ENCODE data around the gene SLC1A7. TPM values are rescaled to one million over a fixed set of nuclear protein-coding genes. Genes with fewer than 3 reads are reported as not detected.

The SLC1A7 gene
- total and polyA plus RNA-seq, 2 experiments from 2014 or later, result not detected

DNA sequence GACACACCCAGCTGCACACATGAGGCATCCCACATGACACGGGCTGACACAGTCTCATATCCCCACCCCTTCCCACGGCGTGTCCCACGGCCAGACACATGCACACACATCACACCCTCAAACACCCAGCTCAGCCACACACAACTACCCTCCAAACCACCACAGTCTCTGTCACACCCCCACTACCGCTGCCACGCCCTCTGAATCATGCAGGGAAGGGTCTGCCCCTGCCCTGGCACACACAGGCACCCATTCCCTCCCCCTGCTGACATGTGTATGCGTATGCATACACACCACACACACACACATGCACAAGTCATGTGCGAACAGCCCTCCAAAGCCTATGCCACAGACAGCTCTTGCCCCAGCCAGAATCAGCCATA is 57.9 kb downstream of the SLC1A7 start:
- no peak overlapping the region for H3K27ac ChIP-seq
- no peaks in the 10 kb centered on the region for H3K79me2 ChIP-seq
- no peaks in the 10 kb centered on the region for H3K27me3 ChIP-seq
- H2AFZ ChIP-seq, result no peak overlapping the region
- H3K9me2 ChIP-seq (replicated peaks; ENCODE audit: insufficient read depth), result no peaks in the 10 kb centered on the region
- no peaks in the 10 kb centered on the region for H4K20me1 ChIP-seq (ENCODE audit: insufficient read depth, poor library complexity, severe bottlenecking)
- no peak overlapping the region for H3K4me2 ChIP-seq
- H3K36me3 ChIP-seq (replicated peaks; ENCODE audit: insufficient read depth, low read depth), result no peaks in the 10 kb centered on the region
- peaks cover 6% of the 10 kb centered on the region for H3K4me1 ChIP-seq (ENCODE audit: insufficient read depth)
- 92% methylated on average over 8 of the region's 8 CpGs for WGBS (ENCODE audit: low lambda C conversion rate, missing lambda C conversion rate)
- TF ChIP-seq CTCF (IDR thresholded peaks at IDR 0.05; ENCODE audit: poor library complexity) (no peak), EZH2phosphoT487 (IDR thresholded peaks at IDR 0.05; ENCODE audit: low read depth, severe bottlenecking, unreplicated experiment) (no peak), EZH2 (IDR thresholded peaks at IDR 0.05; ENCODE audit: borderline replicate concordance) (no peak)
- H3K9me3 ChIP-seq (ENCODE audit: low read depth), result no peaks in the 10 kb centered on the region
- DNase-seq (ENCODE audit: low spot score), result no peak
- H3K4me3 ChIP-seq, result no peak overlapping the region

GRCh38 chr1:53083636-53084588 is 58.5 kb downstream of the SLC1A7 start:
- H3K27ac ChIP-seq, result no peak overlapping the region
- H3K4me2 ChIP-seq, result no peak overlapping the region
- H3K79me2 ChIP-seq, result no peaks in the 10 kb centered on the region
- H3K36me3 ChIP-seq (replicated peaks; ENCODE audit: insufficient read depth, low read depth), result no peaks in the 10 kb centered on the region
- no peak overlapping the region for H2AFZ ChIP-seq
- no peaks in the 10 kb centered on the region for H4K20me1 ChIP-seq (ENCODE audit: insufficient read depth, poor library complexity, severe bottlenecking)
- TF ChIP-seq EZH2 (IDR thresholded peaks at IDR 0.05; ENCODE audit: borderline replicate concordance) (no peak), CTCF (IDR thresholded peaks at IDR 0.05; ENCODE audit: poor library complexity) (no peak), EZH2phosphoT487 (IDR thresholded peaks at IDR 0.05; ENCODE audit: low read depth, severe bottlenecking, unreplicated experiment) (no peak)
- H3K4me3 ChIP-seq, result no peak overlapping the region
- no peak for DNase-seq (ENCODE audit: low spot score)
- no peaks in the 10 kb centered on the region for H3K27me3 ChIP-seq
- no peaks in the 10 kb centered on the region for H3K9me3 ChIP-seq (ENCODE audit: low read depth)
- no peaks in the 10 kb centered on the region for H3K4me1 ChIP-seq (ENCODE audit: insufficient read depth)
- WGBS (ENCODE audit: low lambda C conversion rate, missing lambda C conversion rate), result 88% methylated on average over 17 of the region's 17 CpGs
- no peaks in the 10 kb centered on the region for H3K9me2 ChIP-seq (replicated peaks; ENCODE audit: insufficient read depth)

GRCh38 chr1:53082826-53083455 is 59.5 kb downstream of the SLC1A7 start:
- H3K27ac ChIP-seq, result no peak overlapping the region
- no peaks in the 10 kb centered on the region for H3K4me1 ChIP-seq (ENCODE audit: insufficient read depth)
- H3K4me3 ChIP-seq, result no peak overlapping the region
- 84% methylated on average over 13 of the region's 13 CpGs for WGBS (ENCODE audit: low lambda C conversion rate, missing lambda C conversion rate)
- TF ChIP-seq EZH2 (IDR thresholded peaks at IDR 0.05; ENCODE audit: borderline replicate concordance) (no peak), CTCF (IDR thresholded peaks at IDR 0.05; ENCODE audit: poor library complexity) (no peak), EZH2phosphoT487 (IDR thresholded peaks at IDR 0.05; ENCODE audit: low read depth, severe bottlenecking, unreplicated experiment) (no peak)
- no peak for DNase-seq (ENCODE audit: low spot score)
- H3K36me3 ChIP-seq (replicated peaks; ENCODE audit: insufficient read depth, low read depth), result no peaks in the 10 kb centered on the region
- no peaks in the 10 kb centered on the region for H3K27me3 ChIP-seq
- H3K79me2 ChIP-seq, result no peaks in the 10 kb centered on the region
- H4K20me1 ChIP-seq (ENCODE audit: insufficient read depth, poor library complexity, severe bottlenecking), result no peaks in the 10 kb centered on the region
- no peaks in the 10 kb centered on the region for H3K9me2 ChIP-seq (replicated peaks; ENCODE audit: insufficient read depth)
- H2AFZ ChIP-seq, result no peak overlapping the region
- no peaks in the 10 kb centered on the region for H3K9me3 ChIP-seq (ENCODE audit: low read depth)
- no peak overlapping the region for H3K4me2 ChIP-seq
